Spleen (tissue), 7 donors: ENCODE data around the gene MYRF.

Experiments used
- POLR2A ChIP-seq, 3 donors: fragments of 450-650 bp; IDR thresholded peaks; one replicate each; pipeline ENCODE4 v1.5.1; 2017; ENCODE audit warnings: antibody characterized with exemption in 3 of 3, mild to moderate bottlenecking in 1 of 3
- TF ChIP-seq, protein P1 (sequence below), 11 experiments: fragments of 200-600 bp in 7 of 11; fragments of 450-650 bp in 4 of 11; sonication (generic) in 4 of 11; IDR thresholded peaks in 8 of 11; conservative IDR thresholded peaks in 3 of 11; 1 replicate in 7 of 11; 2 replicates in 4 of 11; pipeline versions ENCODE4 v1.4.0 to v1.8.0; 2016 to 2021; ENCODE audit warnings: antibody characterized with exemption in 11 of 11, inconsistent platforms in 4 of 11, mild to moderate bottlenecking in 1 of 11
- donor health status: DM: no; HTN: no; CAD: no; lungs with moderate emphysema.
- donor health status: DM: no; HTN: no; CAD: no.
- donor health status: DM: no; HTN: no; CAD: no.

GRCh38 chr11:61799665-61800284 is 47.3 kb downstream of the MYRF start:
- TF ChIP-seq, protein P1, sequence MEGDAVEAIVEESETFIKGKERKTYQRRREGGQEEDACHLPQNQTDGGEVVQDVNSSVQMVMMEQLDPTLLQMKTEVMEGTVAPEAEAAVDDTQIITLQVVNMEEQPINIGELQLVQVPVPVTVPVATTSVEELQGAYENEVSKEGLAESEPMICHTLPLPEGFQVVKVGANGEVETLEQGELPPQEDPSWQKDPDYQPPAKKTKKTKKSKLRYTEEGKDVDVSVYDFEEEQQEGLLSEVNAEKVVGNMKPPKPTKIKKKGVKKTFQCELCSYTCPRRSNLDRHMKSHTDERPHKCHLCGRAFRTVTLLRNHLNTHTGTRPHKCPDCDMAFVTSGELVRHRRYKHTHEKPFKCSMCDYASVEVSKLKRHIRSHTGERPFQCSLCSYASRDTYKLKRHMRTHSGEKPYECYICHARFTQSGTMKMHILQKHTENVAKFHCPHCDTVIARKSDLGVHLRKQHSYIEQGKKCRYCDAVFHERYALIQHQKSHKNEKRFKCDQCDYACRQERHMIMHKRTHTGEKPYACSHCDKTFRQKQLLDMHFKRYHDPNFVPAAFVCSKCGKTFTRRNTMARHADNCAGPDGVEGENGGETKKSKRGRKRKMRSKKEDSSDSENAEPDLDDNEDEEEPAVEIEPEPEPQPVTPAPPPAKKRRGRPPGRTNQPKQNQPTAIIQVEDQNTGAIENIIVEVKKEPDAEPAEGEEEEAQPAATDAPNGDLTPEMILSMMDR (IDR thresholded peaks at IDR 0.05 in 8 of 11, conservative IDR thresholded peaks at IDR 0.05 in 3 of 11) = no peak
- TF ChIP-seq POLR2A (IDR thresholded peaks at IDR 0.05) = no peak
